Inflammatory macrophage treated with lipopolysaccharide for 4 hours (primary cell): Measurements from ENCODE around the gene XYLT1.

ENCODE experiments used
- DNase-seq: peaks from one replicate; pipeline ENCODE4 v3.0.0-alpha.2; 2020

Gene XYLT1

DNA sequence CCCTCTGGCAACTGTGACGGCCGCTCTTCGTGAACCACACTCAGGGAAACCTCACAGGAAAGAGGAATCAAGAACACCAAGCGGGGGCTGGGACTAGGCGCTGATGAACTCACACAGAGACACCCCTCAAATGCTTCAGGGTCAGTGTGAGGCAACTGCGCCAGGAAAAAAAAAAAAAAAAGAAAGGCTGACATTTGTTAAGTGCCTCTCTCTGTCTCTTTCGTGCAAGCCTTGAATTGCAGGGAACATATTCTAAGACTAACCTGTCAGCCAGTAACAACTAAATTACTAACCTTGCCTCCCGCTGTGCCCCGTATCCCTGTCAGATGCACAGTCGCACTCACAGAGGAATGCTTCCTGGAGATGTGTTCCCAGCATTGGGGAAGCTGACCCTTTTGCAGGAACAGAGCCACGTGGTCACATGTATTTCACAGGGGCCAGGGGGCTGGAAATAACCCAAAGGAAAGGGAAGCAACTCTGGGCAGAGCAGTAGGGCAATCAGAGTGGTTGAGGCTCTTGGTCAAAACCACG lies 247.8 kb downstream of the XYLT1 start:
- DNase-seq: peak; percentile 60

- no peak for DNase-seq
Observed at GRCh38 chr16:17219991-17220390, 250.8 kb downstream of the XYLT1 start.

DNA sequence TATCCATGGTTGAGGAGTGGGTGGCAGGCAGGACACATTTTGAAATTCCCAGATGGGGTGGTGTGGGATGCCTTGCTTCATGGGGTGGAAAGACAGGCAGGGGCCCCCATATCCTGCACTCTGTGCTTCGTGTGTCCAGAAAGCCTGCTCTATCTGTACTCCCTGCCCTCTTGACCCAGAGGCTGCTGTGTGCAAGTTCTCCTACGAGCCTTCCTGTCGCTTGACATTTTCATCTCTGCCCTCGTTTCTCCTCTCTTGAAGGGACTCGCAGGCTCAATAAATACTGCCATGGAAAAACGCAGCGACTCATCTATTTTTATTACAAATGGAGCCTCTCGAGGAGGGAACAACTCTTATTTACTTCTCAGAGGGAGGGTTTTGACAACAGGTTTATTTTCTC lies 254.8 kb downstream of the XYLT1 start:
- no peak for DNase-seq

GRCh38 chr16:17215306-17215705 lies 255.5 kb downstream of the XYLT1 start:
- no peak for DNase-seq

DNA sequence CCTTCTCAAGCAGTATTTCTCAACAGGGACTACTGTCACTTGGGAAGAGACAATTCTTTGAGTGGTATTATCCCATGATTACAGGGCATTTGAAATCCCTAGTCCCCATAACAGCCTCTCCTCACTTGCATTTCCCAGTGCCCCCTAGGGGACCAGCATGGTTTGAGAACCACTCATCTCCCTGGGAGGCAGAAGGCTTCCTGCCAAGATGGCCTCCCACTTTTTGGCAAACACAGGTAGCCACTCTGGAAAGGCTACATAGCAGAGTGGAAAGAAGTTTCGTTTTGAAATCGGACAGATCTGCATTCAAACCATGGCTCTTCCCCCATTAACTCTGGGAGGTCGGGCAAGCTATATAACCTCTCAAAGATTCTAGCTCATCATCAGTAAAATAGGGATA lies 256.8 kb downstream of the XYLT1 start:
- DNase-seq: no peak

GRCh38 chr16:17213025-17213424 lies 257.7 kb downstream of the XYLT1 start:
- no peak for DNase-seq

- no peak for DNase-seq
Observed at GRCh38 chr16:17212606-17213005, 258.2 kb downstream of the XYLT1 start.

GRCh38 chr16:17211797-17212196 lies 259.0 kb downstream of the XYLT1 start:
- no peak for DNase-seq

- DNase-seq: no peak
Observed at GRCh38 chr16:17206712-17207111, 264.0 kb downstream of the XYLT1 start.

DNA sequence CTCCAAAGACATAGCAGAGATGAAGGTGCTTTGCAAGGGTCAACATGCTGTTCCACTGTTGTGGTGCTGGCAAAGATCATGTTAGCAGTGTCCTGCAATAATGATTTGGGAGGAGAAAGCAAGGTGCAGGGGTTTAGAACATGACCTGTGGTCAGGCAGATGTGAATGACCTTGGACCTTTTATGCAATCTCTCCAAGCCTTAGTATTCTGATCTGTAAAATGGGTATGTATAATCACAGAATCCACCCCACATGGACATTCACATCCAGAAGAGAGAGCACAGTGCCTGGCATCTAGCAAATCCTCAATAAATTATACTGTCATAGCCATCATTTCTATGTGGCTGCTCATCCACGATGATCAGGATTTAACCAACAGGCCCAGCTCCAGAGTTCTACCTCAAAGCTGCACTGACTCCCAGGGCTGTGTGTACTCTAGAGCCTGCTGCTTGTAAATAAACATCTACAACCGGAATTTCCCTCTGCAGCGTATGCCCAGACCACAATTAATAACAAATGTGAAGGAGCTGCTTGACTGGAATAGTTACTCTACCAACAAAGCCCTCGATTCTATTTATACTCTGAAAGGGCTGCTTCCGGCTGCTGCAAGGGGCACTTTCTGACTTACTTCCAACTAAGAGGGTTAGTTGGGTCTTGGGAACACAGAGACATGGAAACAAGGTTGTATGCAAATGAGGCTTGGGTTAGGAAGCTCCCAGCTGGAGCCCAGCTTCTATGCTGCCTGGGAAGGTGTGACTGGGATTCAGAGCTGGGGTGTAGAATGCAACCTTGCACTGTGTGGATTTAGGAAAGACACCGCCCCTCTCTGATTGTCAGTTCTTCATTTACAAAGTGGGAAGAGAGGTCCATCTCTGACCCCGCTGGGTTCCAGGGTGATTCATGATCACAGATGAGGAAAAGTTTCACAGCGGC lies 265.2 kb downstream of the XYLT1 start:
- peak; percentile 14 for DNase-seq

- DNase-seq: peak; percentile 79
Observed at GRCh38 chr16:17204644-17205043, 266.1 kb downstream of the XYLT1 start.

GRCh38 chr16:17204206-17204605 lies 266.6 kb downstream of the XYLT1 start:
- peak; percentile 27 for DNase-seq

DNA sequence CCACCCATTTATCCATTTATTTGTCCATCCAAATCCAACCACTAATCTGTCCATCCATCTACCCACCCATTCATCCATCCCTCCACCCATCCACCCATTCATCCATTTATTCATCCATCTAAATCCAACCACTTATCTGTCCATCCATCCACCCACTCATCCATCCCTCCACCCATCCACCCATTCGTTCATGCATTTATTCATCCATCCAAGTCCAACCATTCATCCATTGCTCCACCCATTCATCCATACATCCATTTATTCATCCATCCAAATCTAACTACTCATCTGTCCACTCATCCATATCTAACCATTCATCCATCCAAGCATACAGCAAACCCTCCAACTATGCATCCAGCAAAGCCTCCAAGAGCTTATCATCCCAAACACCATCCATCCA lies 267.3 kb downstream of the XYLT1 start:
- DNase-seq: no peak

DNA sequence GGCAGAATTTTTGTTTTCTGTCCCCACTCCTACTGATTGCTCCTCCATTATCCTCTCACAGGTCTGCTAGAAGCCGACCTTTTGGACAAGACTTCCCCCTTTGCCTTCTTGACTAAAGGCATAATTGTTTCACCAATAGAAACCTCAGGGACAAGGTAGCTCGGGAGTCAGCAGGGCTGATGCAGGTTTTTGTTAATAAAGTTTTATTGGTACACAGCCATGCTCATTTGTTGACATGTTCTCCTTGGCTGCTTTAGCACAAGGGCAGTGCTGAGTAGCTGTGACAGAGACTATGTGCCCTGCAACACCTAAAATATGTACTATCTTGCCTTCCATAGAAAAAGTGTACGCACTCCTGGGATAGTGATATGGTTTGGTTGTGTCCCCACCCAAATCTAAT lies 271.6 kb downstream of the XYLT1 start:
- DNase-seq: no peak

GRCh38 chr16:17196526-17196925 lies 274.2 kb downstream of the XYLT1 start:
- DNase-seq: no peak

- peak; percentile 48 for DNase-seq
Observed at GRCh38 chr16:17194190-17194780, 276.5 kb downstream of the XYLT1 start.

- peak; percentile 26 for DNase-seq
Observed at GRCh38 chr16:17193566-17194100, 277.1 kb downstream of the XYLT1 start.

GRCh38 chr16:17184026-17184425 lies 286.7 kb downstream of the XYLT1 start:
- DNase-seq: no peak

DNA sequence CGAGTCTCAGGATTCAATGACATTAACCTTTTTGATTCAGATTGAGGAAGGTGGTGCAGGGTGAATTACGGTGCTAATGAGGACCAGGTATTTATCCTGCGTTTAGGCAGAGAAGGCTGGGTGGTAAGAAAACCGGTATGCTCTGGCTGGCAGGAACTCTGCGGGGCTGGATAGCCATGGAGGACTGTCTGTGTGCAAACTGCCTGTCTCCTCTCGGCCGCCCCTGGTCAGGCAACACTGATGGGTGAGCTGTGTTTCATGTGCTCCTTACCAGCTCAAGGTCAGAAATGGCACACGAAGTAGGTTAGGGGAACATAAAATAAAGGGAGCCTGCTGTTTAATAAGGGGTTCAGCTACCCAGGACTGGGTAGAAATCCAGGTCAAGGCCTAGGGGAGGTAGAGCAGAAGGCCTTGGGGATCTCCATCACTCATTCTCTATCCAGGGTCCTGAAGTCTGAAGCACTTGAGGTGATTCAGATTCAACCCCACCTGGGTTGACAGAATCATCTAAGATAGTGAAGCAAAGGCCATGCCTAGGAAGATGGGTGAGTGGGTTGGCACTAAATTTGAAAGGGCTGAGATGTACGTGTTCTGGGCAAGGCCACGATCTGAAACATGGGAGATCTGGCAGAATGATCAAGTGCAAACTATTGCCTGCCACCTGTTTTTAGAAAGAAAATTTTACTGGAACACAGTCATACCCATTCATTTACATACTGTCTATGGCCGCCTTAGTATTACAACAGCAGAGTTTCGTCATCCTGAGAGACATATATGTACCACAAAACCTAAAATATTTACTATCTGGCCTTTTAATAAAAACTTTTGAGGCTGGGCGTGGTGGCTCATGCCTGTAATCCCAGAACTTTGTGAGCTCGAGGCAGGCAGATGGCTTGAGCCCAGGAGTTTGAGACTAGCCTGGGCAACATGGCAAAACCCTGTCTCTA lies 292.5 kb downstream of the XYLT1 start:
- peak; percentile 71 for DNase-seq

DNA sequence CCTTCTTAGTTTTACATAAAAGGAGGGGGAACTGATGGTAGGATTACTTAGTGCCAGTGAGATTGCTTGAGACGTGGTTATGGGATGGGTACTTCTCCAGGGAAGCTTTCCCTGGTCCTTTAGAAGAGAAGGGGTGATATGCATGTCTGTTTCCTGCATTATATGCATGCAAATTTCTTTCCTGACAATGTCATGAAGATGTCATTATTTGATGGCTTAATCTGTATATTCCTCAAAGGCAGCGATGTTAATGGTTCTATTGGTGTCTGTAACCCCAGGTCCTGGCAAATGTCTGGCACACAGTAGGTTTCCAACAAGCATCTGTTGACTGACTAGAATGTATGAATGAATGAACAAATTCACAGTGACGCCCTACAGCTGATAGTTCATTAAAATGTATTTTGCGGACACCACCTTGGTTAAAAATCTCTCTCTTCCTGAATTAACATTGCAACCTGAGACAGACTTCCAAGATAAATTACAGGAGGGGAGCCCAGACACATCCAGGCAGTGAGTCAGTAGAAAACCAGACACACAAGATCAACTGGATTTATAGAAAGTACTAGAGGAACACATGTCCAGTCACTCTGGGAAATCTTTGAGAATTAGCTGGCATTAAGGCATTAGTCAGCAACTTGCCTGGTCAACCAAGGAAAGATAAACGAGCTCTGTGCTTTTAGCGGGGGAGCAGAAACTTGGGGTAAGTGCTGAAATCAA lies 293.4 kb downstream of the XYLT1 start:
- DNase-seq: no peak

- no peak for DNase-seq
Observed at GRCh38 chr16:17176199-17176598, 294.6 kb downstream of the XYLT1 start.

DNA sequence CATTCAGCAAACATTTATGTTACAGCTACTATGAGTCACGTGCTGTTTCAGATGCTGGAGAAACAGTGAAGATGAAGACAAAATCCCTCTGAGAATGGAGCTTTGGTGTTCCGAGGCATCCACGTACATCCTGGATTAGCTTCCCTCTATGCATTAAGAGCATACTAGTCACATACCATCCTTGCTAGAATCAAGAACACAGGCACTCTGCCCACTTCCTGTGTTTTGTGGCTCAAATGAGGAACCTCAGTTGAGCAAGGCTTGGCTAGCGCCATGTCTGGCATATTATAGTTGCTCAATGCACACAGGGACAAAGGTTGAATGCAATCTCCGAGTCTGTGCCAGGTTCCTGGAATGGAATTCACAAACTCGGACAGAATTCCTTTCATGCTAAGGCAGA lies 297.5 kb downstream of the XYLT1 start:
- peak; percentile 95 for DNase-seq
